Activated T-cell treated with anti-CD3 and anti-CD28 coated beads, Interleukin-2, amount 50 U/mL, for 24 hours (primary cell): ENCODE data around the gene XCR1.

Experiments used
- DNase-seq: peaks from one replicate; pipeline ENCODE4 v3.0.0-alpha.2; 2020
- H3K27ac Mint-ChIP-seq: 2 replicates; pipeline ENCODE4 v1.8.0; 2020; ENCODE audit warnings: mild to moderate bottlenecking, mixed read lengths
- H3K27me3 Mint-ChIP-seq: 2 replicates; pipeline ENCODE4 v1.8.0; 2020; ENCODE audit warnings: mixed read lengths
- H3K36me3 Mint-ChIP-seq: 2 replicates; pipeline ENCODE4 v1.8.0; 2020; ENCODE audit warnings: low read depth, mixed read lengths
- H3K4me1 Mint-ChIP-seq: 2 replicates; pipeline ENCODE4 v1.8.0; 2020; ENCODE audit warnings: low read depth, mixed read lengths
- H3K4me3 Mint-ChIP-seq: 2 replicates; pipeline ENCODE4 v1.8.0; 2020; ENCODE audit warnings: mild to moderate bottlenecking, moderate library complexity, mixed read lengths
- H3K9me3 Mint-ChIP-seq: 2 replicates; pipeline ENCODE4 v1.8.0; 2020; ENCODE audit warnings: mixed read lengths

Gene XCR1

GRCh38 chr3:45976191-45977091 is 50.8 kb downstream of the XCR1 start:
- H3K4me1 Mint-ChIP-seq: peaks cover 88% of the 10 kb centered on the region
- H3K36me3 Mint-ChIP-seq: peaks cover 86% of the 10 kb centered on the region
- no peaks in the 10 kb centered on the region for H3K27me3 Mint-ChIP-seq
- peak overlapping the region; percentile 58 for H3K27ac Mint-ChIP-seq
- no peak overlapping the region for H3K4me3 Mint-ChIP-seq
- no peak for DNase-seq
- H3K9me3 Mint-ChIP-seq: peaks cover 2% of the 10 kb centered on the region

GRCh38 chr3:45975686-45976085 is 51.6 kb downstream of the XCR1 start:
- peaks cover 2% of the 10 kb centered on the region for H3K9me3 Mint-ChIP-seq
- no peak overlapping the region for H3K4me3 Mint-ChIP-seq
- H3K4me1 Mint-ChIP-seq: peaks cover 82% of the 10 kb centered on the region
- H3K27me3 Mint-ChIP-seq: no peaks in the 10 kb centered on the region
- H3K27ac Mint-ChIP-seq: peak overlapping the region; percentile 58
- peaks cover 83% of the 10 kb centered on the region for H3K36me3 Mint-ChIP-seq
- DNase-seq: no peak

- peaks cover 2% of the 10 kb centered on the region for H3K9me3 Mint-ChIP-seq
- H3K27ac Mint-ChIP-seq: no peak overlapping the region
- peaks cover 76% of the 10 kb centered on the region for H3K4me1 Mint-ChIP-seq
- no peak for DNase-seq
- H3K27me3 Mint-ChIP-seq: no peaks in the 10 kb centered on the region
- H3K36me3 Mint-ChIP-seq: peaks cover 83% of the 10 kb centered on the region
- H3K4me3 Mint-ChIP-seq: no peak overlapping the region
These were observed 52.6 kb downstream of the XCR1 start for GRCh38 chr3:45974686-45975085.

GRCh38 chr3:45972534-45973402 is 54.5 kb downstream of the XCR1 start:
- no peak for DNase-seq
- Mint-ChIP-seq H3K27me3 (no peaks in the 10 kb centered on the region), H3K4me3 (no peak overlapping the region), H3K27ac (peak overlapping the region; percentile 45), H3K36me3 (peaks cover 84% of the 10 kb centered on the region), H3K9me3 (no peaks in the 10 kb centered on the region), H3K4me1 (peaks cover 71% of the 10 kb centered on the region)

GRCh38 chr3:45969953-45970352 is 57.3 kb downstream of the XCR1 start:
- DNase-seq: no peak
- Mint-ChIP-seq H3K27ac (no peak overlapping the region), H3K4me1 (peaks cover 72% of the 10 kb centered on the region), H3K9me3 (no peaks in the 10 kb centered on the region), H3K27me3 (no peaks in the 10 kb centered on the region), H3K4me3 (no peak overlapping the region), H3K36me3 (peaks cover 92% of the 10 kb centered on the region)

GRCh38 chr3:45969116-45969515 is 58.2 kb downstream of the XCR1 start:
- Mint-ChIP-seq H3K9me3 (no peaks in the 10 kb centered on the region), H3K27me3 (no peaks in the 10 kb centered on the region), H3K27ac (no peak overlapping the region), H3K4me3 (no peak overlapping the region), H3K36me3 (peaks cover 92% of the 10 kb centered on the region), H3K4me1 (peaks cover 74% of the 10 kb centered on the region)
- DNase-seq: no peak

GRCh38 chr3:45968706-45969105 is 58.6 kb downstream of the XCR1 start:
- peaks cover 95% of the 10 kb centered on the region for H3K36me3 Mint-ChIP-seq
- no peak overlapping the region for H3K4me3 Mint-ChIP-seq
- H3K4me1 Mint-ChIP-seq: peaks cover 78% of the 10 kb centered on the region
- no peaks in the 10 kb centered on the region for H3K27me3 Mint-ChIP-seq
- H3K27ac Mint-ChIP-seq: no peak overlapping the region
- DNase-seq: no peak
- no peaks in the 10 kb centered on the region for H3K9me3 Mint-ChIP-seq

- no peak overlapping the region for H3K27ac Mint-ChIP-seq
- H3K36me3 Mint-ChIP-seq: peaks cover 95% of the 10 kb centered on the region
These were observed 59.1 kb downstream of the XCR1 start for GRCh38 chr3:45968149-45968548.

GRCh38 chr3:45967724-45968123 is 59.6 kb downstream of the XCR1 start:
- Mint-ChIP-seq H3K9me3 (no peaks in the 10 kb centered on the region), H3K4me3 (no peak overlapping the region), H3K27me3 (no peaks in the 10 kb centered on the region), H3K4me1 (peaks cover 78% of the 10 kb centered on the region), H3K36me3 (peaks cover 95% of the 10 kb centered on the region), H3K27ac (no peak overlapping the region)
- DNase-seq: no peak

More at GRCh38 chr3:45968149-45968548, 59.1 kb downstream of the XCR1 start:
- Mint-ChIP-seq H3K9me3 (no peaks in the 10 kb centered on the region), H3K4me3 (no peak overlapping the region), H3K4me1 (peaks cover 78% of the 10 kb centered on the region), H3K27me3 (no peaks in the 10 kb centered on the region)
- DNase-seq: no peak
